SJCRH30 (cell line): Measurements from ENCODE around the gene SORCS2. TPM values are rescaled to one million over a fixed set of nuclear protein-coding genes. Genes with fewer than 3 reads are reported as not detected.
A peak's percentile ranks its signal among the peaks of the same experiment; 100 is the strongest.

Source experiments
- DNase-seq, 2 experiments: peaks; one replicate each; pipeline ENCODE4 v3.0.0-alpha.2; 2015 to 2020
- H3K27ac ChIP-seq: fragments of 250-450 bp; sonication (Bioruptor Pico); 2 replicates; pipeline ENCODE4 v1.5.1; 2020; ENCODE audit warnings: mild to moderate bottlenecking, moderate library complexity
- H3K27me3 ChIP-seq: fragments of 250-450 bp; sonication (Bioruptor Pico); 2 replicates; pipeline ENCODE4 v1.5.1; 2020; ENCODE audit warnings: mild to moderate bottlenecking, moderate library complexity
- H3K36me3 ChIP-seq: fragments of 250-450 bp; sonication (Bioruptor Pico); 2 replicates; pipeline ENCODE4 v1.5.1; 2020; ENCODE audit warnings: mild to moderate bottlenecking, moderate library complexity
- H3K4me1 ChIP-seq: fragments of 250-450 bp; sonication (Bioruptor Pico); 2 replicates; pipeline ENCODE4 v1.5.1; 2020; ENCODE audit warnings: mild to moderate bottlenecking, moderate library complexity
- H3K4me3 ChIP-seq: fragments of 250-450 bp; sonication (Bioruptor Pico); 2 replicates; pipeline ENCODE4 v1.5.1; 2020; ENCODE audit warnings: mild to moderate bottlenecking, moderate library complexity
- H3K9me3 ChIP-seq: fragments of 250-450 bp; sonication (Bioruptor Pico); replicated peaks from 2 replicates; pipeline ENCODE4 v1.5.1; 2020; ENCODE audit warnings: mild to moderate bottlenecking, moderate library complexity
- total RNA-seq: library from RNA; depleted of rRNA; stranded (reverse); fragments of >200 nt; shearing (Covaris generic); gene quantifications from 2 replicates; pipeline ENCODE4 v1.2.3, GENCODE V29; 2014

The SORCS2 gene
- total RNA-seq, 1 experiment from 2014 or later: 1.4 TPM

- Histone ChIP-seq H3K9me3 (no peaks in the 10 kb centered on the region), H3K4me1 (no peaks in the 10 kb centered on the region), H3K36me3 (no peaks in the 10 kb centered on the region), H3K27ac (no peak overlapping the region), H3K4me3 (no peak overlapping the region), H3K27me3 (peaks cover 5% of the 10 kb centered on the region; the same call in 1 of the 2 replicates)
- no peak for DNase-seq
Observed at GRCh38 chr4:7501873-7502272, 309.5 kb downstream of the SORCS2 start.

- Histone ChIP-seq H3K9me3 (no peaks in the 10 kb centered on the region), H3K4me3 (no peak overlapping the region), H3K4me1 (no peaks in the 10 kb centered on the region), H3K27ac (no peak overlapping the region), H3K36me3 (no peaks in the 10 kb centered on the region), H3K27me3 (peaks cover 5% of the 10 kb centered on the region; the same call in 1 of the 2 replicates)
- no peak for DNase-seq
Observed at GRCh38 chr4:7503559-7504249, 311.4 kb downstream of the SORCS2 start.

- Histone ChIP-seq H3K9me3 (no peaks in the 10 kb centered on the region), H3K4me1 (no peaks in the 10 kb centered on the region), H3K36me3 (no peaks in the 10 kb centered on the region), H3K27me3 (peaks cover 5% of the 10 kb centered on the region; the same call in 1 of the 2 replicates), H3K4me3 (no peak overlapping the region), H3K27ac (no peak overlapping the region)
- no peak for DNase-seq
Observed at GRCh38 chr4:7505116-7505900, 313.0 kb downstream of the SORCS2 start.

- H3K27me3 ChIP-seq: peaks cover 5% of the 10 kb centered on the region; the same call in 1 of the 2 replicates
Observed at GRCh38 chr4:7506119-7506518, 313.8 kb downstream of the SORCS2 start.

GRCh38 chr4:7506572-7506971, 314.2 kb downstream of the SORCS2 start:
- Histone ChIP-seq H3K9me3 (no peaks in the 10 kb centered on the region), H3K36me3 (no peaks in the 10 kb centered on the region), H3K4me1 (peaks cover 6% of the 10 kb centered on the region; the same call in 1 of the 2 replicates), H3K4me3 (no peak overlapping the region), H3K27ac (no peak overlapping the region), H3K27me3 (peaks cover 5% of the 10 kb centered on the region; the same call in 1 of the 2 replicates)
- DNase-seq: no peak

More at GRCh38 chr4:7506119-7506518, 313.8 kb downstream of the SORCS2 start:
- Histone ChIP-seq H3K4me1 (peaks cover 4% of the 10 kb centered on the region; the same call in 1 of the 2 replicates), H3K36me3 (no peaks in the 10 kb centered on the region), H3K27ac (no peak overlapping the region), H3K9me3 (no peaks in the 10 kb centered on the region), H3K4me3 (no peak overlapping the region)
- DNase-seq: no peak

GRCh38 chr4:7507381-7507780, 315.0 kb downstream of the SORCS2 start:
- Histone ChIP-seq H3K27me3 (peaks cover 4% of the 10 kb centered on the region; the same call in 1 of the 2 replicates), H3K9me3 (no peaks in the 10 kb centered on the region)
- DNase-seq: no peak

GRCh38 chr4:7510066-7510465, 317.7 kb downstream of the SORCS2 start:
- Histone ChIP-seq H3K4me3 (no peak overlapping the region), H3K9me3 (no peaks in the 10 kb centered on the region), H3K4me1 (peaks cover 10% of the 10 kb centered on the region; the same call in 1 of the 2 replicates), H3K36me3 (no peaks in the 10 kb centered on the region), H3K27me3 (no peaks in the 10 kb centered on the region; the same call in 1 of the 2 replicates), H3K27ac (no peak overlapping the region; the same call in 1 of the 2 replicates)
- DNase-seq: no peak

More at GRCh38 chr4:7507381-7507780, 315.0 kb downstream of the SORCS2 start:
- Histone ChIP-seq H3K4me1 (peaks cover 10% of the 10 kb centered on the region; the same call in 1 of the 2 replicates), H3K27ac (no peak overlapping the region), H3K36me3 (no peaks in the 10 kb centered on the region), H3K4me3 (no peak overlapping the region)

GRCh38 chr4:7510538-7510937, 318.2 kb downstream of the SORCS2 start:
- Histone ChIP-seq H3K27ac (no peak overlapping the region; the same call in 1 of the 2 replicates), H3K27me3 (no peaks in the 10 kb centered on the region), H3K4me3 (no peak overlapping the region), H3K36me3 (no peaks in the 10 kb centered on the region), H3K9me3 (no peaks in the 10 kb centered on the region), H3K4me1 (peaks cover 10% of the 10 kb centered on the region; the same call in 1 of the 2 replicates)
- DNase-seq: no peak

- H3K4me3 ChIP-seq: no peak overlapping the region
- DNase-seq: peak; percentile 68 to 70
Observed at GRCh38 chr4:7511525-7511924, 319.2 kb downstream of the SORCS2 start.

GRCh38 chr4:7512428-7512827, 320.1 kb downstream of the SORCS2 start:
- no peak overlapping the region for H3K27ac ChIP-seq
- no peak overlapping the region for H3K4me3 ChIP-seq
- H3K27me3 ChIP-seq: no peaks in the 10 kb centered on the region
- H3K36me3 ChIP-seq: no peaks in the 10 kb centered on the region
- no peaks in the 10 kb centered on the region for H3K9me3 ChIP-seq
- no peak for DNase-seq
- peaks cover 10% of the 10 kb centered on the region; the same call in 1 of the 2 replicates for H3K4me1 ChIP-seq

More at GRCh38 chr4:7511525-7511924, 319.2 kb downstream of the SORCS2 start:
- Histone ChIP-seq H3K36me3 (no peaks in the 10 kb centered on the region), H3K9me3 (no peaks in the 10 kb centered on the region), H3K4me1 (peaks cover 10% of the 10 kb centered on the region; the same call in 1 of the 2 replicates), H3K27me3 (no peaks in the 10 kb centered on the region), H3K27ac (no peak overlapping the region; the same call in 1 of the 2 replicates)

GRCh38 chr4:7512946-7513345, 320.6 kb downstream of the SORCS2 start:
- Histone ChIP-seq H3K27me3 (0 out of 2 replicates have a peak, but pooled peaks cover 3% of the 10 kb centered on the region), H3K4me1 (peaks cover 10% of the 10 kb centered on the region; the same call in 1 of the 2 replicates)
- DNase-seq: no peak

GRCh38 chr4:7513671-7514070, 321.3 kb downstream of the SORCS2 start:
- H3K36me3 ChIP-seq: no peaks in the 10 kb centered on the region
- peak overlapping the region; percentile 7; the same call in 1 of the 2 replicates for H3K27ac ChIP-seq
- H3K4me3 ChIP-seq: no peak overlapping the region
- DNase-seq: peak in 1 of 2 experiments; percentile 24
- H3K27me3 ChIP-seq: 0 out of 2 replicates have a peak, but pooled peaks cover 8% of the 10 kb centered on the region
- peaks cover 10% of the 10 kb centered on the region; the same call in 1 of the 2 replicates for H3K4me1 ChIP-seq
- H3K9me3 ChIP-seq: no peaks in the 10 kb centered on the region

More at GRCh38 chr4:7512946-7513345, 320.6 kb downstream of the SORCS2 start:
- Histone ChIP-seq H3K36me3 (no peaks in the 10 kb centered on the region), H3K4me3 (no peak overlapping the region), H3K27ac (no peak overlapping the region), H3K9me3 (no peaks in the 10 kb centered on the region)

- Histone ChIP-seq H3K36me3 (no peaks in the 10 kb centered on the region), H3K9me3 (no peaks in the 10 kb centered on the region), H3K27me3 (0 out of 2 replicates have a peak, but pooled peaks cover 8% of the 10 kb centered on the region), H3K27ac (no peak overlapping the region), H3K4me1 (peaks cover 14% of the 10 kb centered on the region; the same call in 1 of the 2 replicates), H3K4me3 (no peak overlapping the region)
- DNase-seq: no peak
Observed at GRCh38 chr4:7514281-7514680, 321.9 kb downstream of the SORCS2 start.

GRCh38 chr4:7514789-7515188, 322.5 kb downstream of the SORCS2 start:
- Histone ChIP-seq H3K4me1 (peaks cover 20% of the 10 kb centered on the region), H3K27me3 (0 out of 2 replicates have a peak, but pooled peaks cover 8% of the 10 kb centered on the region)

More at GRCh38 chr4:7514789-7515188, 322.5 kb downstream of the SORCS2 start:
- Histone ChIP-seq H3K36me3 (no peaks in the 10 kb centered on the region), H3K27ac (no peak overlapping the region), H3K4me3 (no peak overlapping the region), H3K9me3 (no peaks in the 10 kb centered on the region)
- DNase-seq: no peak
